Fibroblast of lung (primary cell): ENCODE measurements around the gene COL11A2.

Experiments used
- EZH2 ChIP-seq: IDR thresholded peaks from 2 replicates; pipeline ENCODE4 v1.5.1; 2012; ENCODE audit warnings: low read length, control low read depth, mild to moderate bottlenecking; ENCODE audit errors: missing control alignments
- TF ChIP-seq, protein P1 (sequence below), 2 donors: IDR thresholded peaks in 1 of 2; conservative IDR thresholded peaks in 1 of 2; 1 replicate in 1 of 2; 2 replicates in 1 of 2; pipeline ENCODE4 v1.5.1; 2011 to 2012; ENCODE audit warnings: low read length in 2 of 2, control low read depth in 1 of 2, inconsistent platforms in 1 of 2, low read depth in 1 of 2, mild to moderate bottlenecking in 1 of 2

DNA sequence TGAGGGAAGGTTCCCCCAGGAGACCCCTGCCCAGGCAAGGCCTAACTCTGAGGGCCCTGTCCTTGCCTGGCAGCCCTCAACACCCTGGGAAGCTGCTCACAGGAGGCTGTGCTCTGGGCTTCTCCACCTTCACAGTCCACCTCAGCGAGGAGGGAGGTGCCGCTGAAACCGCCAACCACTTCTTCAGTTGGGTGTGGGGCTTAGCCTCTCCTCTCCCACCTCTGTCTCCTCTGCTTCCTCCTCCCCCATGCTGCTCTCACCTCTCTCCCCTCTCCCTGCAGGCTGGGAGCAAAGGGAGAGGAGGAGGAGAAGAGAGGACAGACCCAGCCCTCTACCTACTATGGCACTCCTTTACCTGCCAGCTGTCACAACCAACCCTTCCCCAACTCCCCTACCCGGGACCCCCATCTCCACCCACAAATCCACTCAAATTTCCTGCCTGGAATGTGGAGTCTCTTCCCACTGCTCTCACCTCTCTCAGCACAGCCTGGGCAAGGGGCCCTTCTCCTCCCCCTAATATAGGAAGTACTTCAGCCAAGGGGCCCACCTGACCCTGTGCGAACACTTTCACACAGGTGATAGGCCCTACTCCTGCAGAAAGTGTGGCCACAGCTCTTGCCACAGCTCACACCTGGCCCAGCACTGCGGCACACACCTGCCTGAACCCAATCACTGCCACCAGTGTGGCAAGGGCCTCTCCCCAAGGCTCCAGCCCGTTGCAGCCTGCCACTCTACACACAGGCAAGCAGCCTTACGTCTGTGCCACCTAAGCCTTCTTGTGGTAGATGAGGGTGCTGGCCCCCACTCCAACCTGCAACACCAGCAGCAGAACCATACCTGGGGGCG is 23.2 kb upstream of the COL11A2 start:
- TF ChIP-seq, protein P1, sequence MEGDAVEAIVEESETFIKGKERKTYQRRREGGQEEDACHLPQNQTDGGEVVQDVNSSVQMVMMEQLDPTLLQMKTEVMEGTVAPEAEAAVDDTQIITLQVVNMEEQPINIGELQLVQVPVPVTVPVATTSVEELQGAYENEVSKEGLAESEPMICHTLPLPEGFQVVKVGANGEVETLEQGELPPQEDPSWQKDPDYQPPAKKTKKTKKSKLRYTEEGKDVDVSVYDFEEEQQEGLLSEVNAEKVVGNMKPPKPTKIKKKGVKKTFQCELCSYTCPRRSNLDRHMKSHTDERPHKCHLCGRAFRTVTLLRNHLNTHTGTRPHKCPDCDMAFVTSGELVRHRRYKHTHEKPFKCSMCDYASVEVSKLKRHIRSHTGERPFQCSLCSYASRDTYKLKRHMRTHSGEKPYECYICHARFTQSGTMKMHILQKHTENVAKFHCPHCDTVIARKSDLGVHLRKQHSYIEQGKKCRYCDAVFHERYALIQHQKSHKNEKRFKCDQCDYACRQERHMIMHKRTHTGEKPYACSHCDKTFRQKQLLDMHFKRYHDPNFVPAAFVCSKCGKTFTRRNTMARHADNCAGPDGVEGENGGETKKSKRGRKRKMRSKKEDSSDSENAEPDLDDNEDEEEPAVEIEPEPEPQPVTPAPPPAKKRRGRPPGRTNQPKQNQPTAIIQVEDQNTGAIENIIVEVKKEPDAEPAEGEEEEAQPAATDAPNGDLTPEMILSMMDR (conservative IDR thresholded peaks at IDR 0.05 in 1 of 2, IDR thresholded peaks at IDR 0.05 in 1 of 2; ENCODE audit: low read depth in 1 of 2, low read length in 2 of 2), result no peak
- no peak for TF ChIP-seq EZH2
